H1 (cell line): Measurements from ENCODE around the gene KDM8. TPM values are rescaled to one million over a fixed set of nuclear protein-coding genes. Genes with fewer than 3 reads are reported as not detected.

Source experiments
- CTCF ChIA-PET: fragments of 300-600 bp; sonication (Branson Sonifier 250); formaldehyde crosslinking; loops from one replicate; lab custom pipeline; 2021; ENCODE audit not compliant: partially characterized antibody; lab: Charles Lee
- POLR2A ChIA-PET: fragments of 300-600 bp; sonication (Branson Sonifier 250); formaldehyde crosslinking; loops from one replicate; lab custom pipeline; 2021; ENCODE audit warnings: inconsistent platforms; ENCODE audit not compliant: partially characterized antibody; lab: Charles Lee
- DNase-seq, 2 experiments: peaks; one replicate each; pipeline versions ENCODE4 v3.0.0 to v3.0.0-alpha.2; 2010 to 2022; ENCODE audit warnings: low spot score in 2 of 2, low read depth in 1 of 2, mixed read lengths in 1 of 2
- FAIRE-seq: peaks from 2 replicates; lab custom pipeline; 2011; peaks lifted over from hg19 to GRCh38; lab: Jason Lieb, UNC
- H2AFZ ChIP-seq: 2 replicates; pipeline ENCODE4 v1.8.1; 2012; ENCODE audit warnings: low read length, inconsistent platforms
- H2AK5ac ChIP-seq: 2 replicates; pipeline ENCODE4 v1.6.1; 2013; ENCODE audit warnings: low read depth, low read length
- H2BK120ac ChIP-seq: replicated peaks from 2 replicates; pipeline ENCODE3; 2013; ENCODE audit warnings: low read depth, low read length, inconsistent platforms
- H2BK12ac ChIP-seq: 2 replicates; pipeline ENCODE4 v1.6.1; 2013; ENCODE audit warnings: low read depth, low read length
- H2BK15ac ChIP-seq: 2 replicates; pipeline ENCODE4 v1.6.1; 2013; ENCODE audit warnings: low read length
- H2BK20ac ChIP-seq: 2 replicates; pipeline ENCODE4 v1.6.1; 2013; ENCODE audit warnings: low read length
- H2BK5ac ChIP-seq: 2 replicates; pipeline ENCODE4 v1.6.1; 2013; ENCODE audit warnings: low read depth, low read length
- H3K14ac ChIP-seq: 2 replicates; pipeline ENCODE4 v1.6.1; 2013; ENCODE audit warnings: inconsistent platforms; ENCODE audit not compliant: insufficient read length
- H3K18ac ChIP-seq: 2 replicates; pipeline ENCODE4 v1.6.1; 2013; ENCODE audit warnings: low read length; ENCODE audit errors: extremely low read depth
- H3K23ac ChIP-seq: 2 replicates; pipeline ENCODE4 v1.6.1; 2013; ENCODE audit warnings: inconsistent platforms; ENCODE audit not compliant: insufficient read length
- H3K23me2 ChIP-seq: 2 replicates; pipeline ENCODE4 v1.6.1; 2013; ENCODE audit warnings: low read depth, low read length
- H3K27ac ChIP-seq: 2 replicates; pipeline ENCODE4 v1.6.1; 2011; ENCODE audit warnings: low read depth, low read length, inconsistent platforms
- H3K27me3 ChIP-seq, 4 experiments: replicated peaks in 1 of 4; 1 replicate in 1 of 4; 2 replicates in 3 of 4; pipeline versions ENCODE4 v1.6.1 to v1.8.1; 2011 to 2013; ENCODE audit warnings: low read length in 3 of 4, mild to moderate bottlenecking in 3 of 4, inconsistent platforms in 2 of 4, mixed read lengths in 2 of 4, moderate library complexity in 1 of 4; ENCODE audit not compliant: control insufficient read depth in 3 of 4, insufficient read depth in 3 of 4; ENCODE audit errors: extremely low read depth in 1 of 4
- H3K36me3 ChIP-seq, 4 experiments: 2 replicates each; pipeline versions ENCODE4 v1.6.1 to v1.8.1; 2011 to 2013; ENCODE audit warnings: mild to moderate bottlenecking in 4 of 4, low read length in 3 of 4, moderate library complexity in 2 of 4, control low read depth in 1 of 4, inconsistent platforms in 1 of 4; ENCODE audit not compliant: insufficient read depth in 4 of 4, control insufficient read depth in 2 of 4
- H3K4ac ChIP-seq: replicated peaks from 2 replicates; pipeline ENCODE3; 2013; ENCODE audit warnings: low read length, low read depth, mixed read lengths, inconsistent platforms; ENCODE audit not compliant: insufficient read length
- H3K4me1 ChIP-seq, 4 experiments: replicated peaks in 1 of 4; 1 replicate in 1 of 4; 2 replicates in 3 of 4; pipeline versions ENCODE4 v1.6.1 to v1.8.1; 2011 to 2013; ENCODE audit warnings: low read length in 3 of 4, inconsistent platforms in 2 of 4, mixed read lengths in 1 of 4; ENCODE audit not compliant: insufficient read depth in 4 of 4, control insufficient read depth in 3 of 4
- H3K4me2 ChIP-seq, 2 experiments: 2 replicates each; pipeline versions ENCODE4 v1.6.1 to v1.8.1; 2011 to 2013; ENCODE audit warnings: low read depth in 2 of 2, low read length in 2 of 2, control low read depth in 1 of 2, inconsistent platforms in 1 of 2, mild to moderate bottlenecking in 1 of 2; ENCODE audit not compliant: insufficient read depth in 1 of 2
- H3K4me3 ChIP-seq, 4 experiments: fragments of 200-600, 300-600 bp in 1 of 4; sonication (generic), shearing (Covaris generic), sonication (Bioruptor Twin) in 1 of 4; 2 replicates each; pipeline versions ENCODE4 v1.5.1 to v1.8.1; 2011 to 2016; ENCODE audit warnings: low read length in 4 of 4, low read depth in 3 of 4, control low read depth in 2 of 4, inconsistent platforms in 2 of 4, mild to moderate bottlenecking in 2 of 4, mixed read lengths in 1 of 4, moderate library complexity in 1 of 4; ENCODE audit not compliant: insufficient read depth in 2 of 4; ENCODE audit errors: extremely low read depth in 1 of 4
- H3K56ac ChIP-seq: replicated peaks from 2 replicates; pipeline ENCODE3; 2013; ENCODE audit warnings: low read depth, mild to moderate bottlenecking, mixed read lengths, low read length, inconsistent platforms; ENCODE audit not compliant: insufficient read length
- H3K79me1 ChIP-seq: 2 replicates; pipeline ENCODE4 v1.6.1; 2013; ENCODE audit warnings: low read depth, low read length, control low read depth
- H3K79me2 ChIP-seq, 2 experiments: 2 replicates each; pipeline versions ENCODE4 v1.6.1 to v1.8.1; 2012 to 2013; ENCODE audit warnings: low read length in 2 of 2, mild to moderate bottlenecking in 2 of 2, inconsistent platforms in 1 of 2; ENCODE audit not compliant: insufficient read depth in 2 of 2, control insufficient read depth in 1 of 2
- H3K9ac ChIP-seq, 4 experiments: replicated peaks in 1 of 4; 1 replicate in 1 of 4; 2 replicates in 3 of 4; pipeline versions ENCODE4 v1.6.1 to v1.8.1; 2011 to 2013; ENCODE audit warnings: low read depth in 3 of 4, low read length in 3 of 4, control low read depth in 2 of 4, mild to moderate bottlenecking in 2 of 4, moderate library complexity in 2 of 4, inconsistent platforms in 1 of 4; ENCODE audit errors: extremely low read depth in 1 of 4
- H3K9me3 ChIP-seq, 2 experiments: 2 replicates each; pipeline versions ENCODE4 v1.6.1 to v1.8.1; 2012 to 2013; ENCODE audit warnings: mild to moderate bottlenecking in 2 of 2, moderate library complexity in 2 of 2, control low read depth in 1 of 2, inconsistent platforms in 1 of 2, low read depth in 1 of 2, low read length in 1 of 2, mixed read lengths in 1 of 2; ENCODE audit not compliant: insufficient read depth in 2 of 2
- H4K20me1 ChIP-seq, 2 experiments: replicated peaks in 1 of 2; 2 replicates each; pipeline versions ENCODE3 to v1.8.1; 2011 to 2013; ENCODE audit warnings: inconsistent platforms in 2 of 2, low read length in 2 of 2, mild to moderate bottlenecking in 1 of 2; ENCODE audit not compliant: insufficient read depth in 2 of 2, control insufficient read depth in 1 of 2
- H4K5ac ChIP-seq: 2 replicates; pipeline ENCODE4 v1.6.1; 2013; ENCODE audit warnings: low read length, low read depth, mixed read lengths, inconsistent platforms; ENCODE audit not compliant: insufficient read length
- H4K8ac ChIP-seq: 2 replicates; pipeline ENCODE4 v1.8.0; 2013; ENCODE audit warnings: mild to moderate bottlenecking, moderate library complexity, low read length, inconsistent platforms; ENCODE audit not compliant: insufficient read depth; ENCODE audit errors: extremely low read depth
- H4K91ac ChIP-seq: replicated peaks from 2 replicates; pipeline ENCODE3; 2013; ENCODE audit warnings: low read length, mixed read lengths, inconsistent platforms; ENCODE audit not compliant: insufficient read length
- BACH1 ChIP-seq: IDR thresholded peaks from 2 replicates; pipeline ENCODE4 v1.6.1; 2012; ENCODE audit warnings: low read length, improper control_type of control experiment
- E2F6 ChIP-seq: IDR thresholded peaks from 2 replicates; pipeline ENCODE4 v1.6.1; 2012; ENCODE audit warnings: inconsistent platforms
- KDM1A ChIP-seq: fragments of 200-600, 300-600 bp; sonication (generic); IDR thresholded peaks from 2 replicates; pipeline ENCODE4 v1.7.1; 2016; ENCODE audit warnings: mild to moderate bottlenecking, low read length, borderline replicate concordance
- KDM4A ChIP-seq: IDR thresholded peaks from one replicate; pipeline ENCODE4 v1.7.1; 2012; ENCODE audit warnings: low read depth, mild to moderate bottlenecking, moderate library complexity, low read length, inconsistent platforms; ENCODE audit not compliant: severe bottlenecking
- RFX5 ChIP-seq: IDR thresholded peaks from 2 replicates; pipeline ENCODE4 v1.6.1; 2011; ENCODE audit warnings: low read depth, low read length, improper control_type of control experiment, borderline replicate concordance
- SIN3A ChIP-seq, 2 experiments: IDR thresholded peaks in 1 of 2; conservative IDR thresholded peaks in 1 of 2; 2 replicates each; pipeline ENCODE4 v1.6.1; 2011 to 2012; ENCODE audit warnings: low read length in 2 of 2, improper control_type of control experiment in 1 of 2, low read depth in 1 of 2, mild to moderate bottlenecking in 1 of 2
- WGBS, 2 experiments: shearing (Covaris generic) in 1 of 2; methylation state at CpG; one replicate each; pipeline versions ENCODE4 v1.1.6 to v1.1.7; 2013 to 2015; ENCODE audit warnings: low lambda C conversion rate in 2 of 2, mixed read lengths in 2 of 2, inconsistent platforms in 1 of 2, low coverage in 1 of 2, missing lambda C conversion rate in 1 of 2; ENCODE audit not compliant: insufficient replicate concordance in 2 of 2, insufficient coverage in 1 of 2, insufficient read length in 1 of 2; ENCODE audit errors: extremely low coverage in 1 of 2, missing lambda C conversion rate in 1 of 2; 5-methylcytosine and 5-hydroxymethylcytosine counted together
- polyA plus RNA-seq, 7 experiments: library from polyadenylated mRNA; depleted of rRNA in 3 of 7; stranded (reverse) in 5 of 7; unstranded in 2 of 7; fragments of >200 nt in 5 of 7; fragments of 200-250 nt in 2 of 7; gene quantifications; 1 replicate in 5 of 7; 2 replicates in 1 of 7; 4 replicates in 1 of 7; pipeline versions ENCODE4 v1.2.1 to v1.2.3, GENCODE V29; 2011 to 2013; ENCODE audit warnings: missing spikeins in 2 of 7, mixed read lengths in 2 of 7
- total RNA-seq: library from RNA; stranded (reverse); fragmentation: NEBNext Ultra II Directional; extraction: Animal tissue kit (Norgen Biotek cat#: 25700); gene quantifications from 2 replicates; pipeline ENCODE4 v1.2.1, GENCODE V29; 2021

Gene KDM8
- total and polyA plus RNA-seq, 2 of the 8 experiments (the other 6 are each of a cell fraction or from before 2014, with no cell fraction given) = 10.3 to 12.8 TPM

GRCh38 chr16:27233731-27234130 lies 30.4 kb downstream of the KDM8 start:
- POLR2A ChIA-PET = interaction anchor here (1.1 kb wide), 1 partner anchor 93 kb away, joined by 3 read pairs; no protein-coding TSS in a partner anchor
- Histone ChIP-seq H3K79me2 (no peaks in the 10 kb centered on the region), H3K36me3 (0 out of 8 replicates have a peak, but pooled peaks cover 0 to 3% (median 0%) of the 10 kb centered on the region in 4 experiments), H3K9me3 (no peaks in the 10 kb centered on the region), H2BK12ac (no peak overlapping the region), H2BK5ac (no peak overlapping the region), H3K4me1 (no peaks in the 10 kb centered on the region; a peak in 1 of 7 replicates), H2AFZ (no peak overlapping the region), H3K4me2 (no peak overlapping the region), H4K8ac (no peak overlapping the region), H3K27me3 (no peaks in the 10 kb centered on the region), H3K14ac (no peak overlapping the region), H3K4me3 (no peak overlapping the region), H2BK120ac (no peak overlapping the region), H4K20me1 (peaks cover 0 to 1% of the 10 kb centered on the region in 2 experiments), H4K5ac (no peak overlapping the region), H2BK15ac (no peak overlapping the region), H3K23ac (no peak overlapping the region), H3K9ac (no peak overlapping the region; a peak in 1 of 7 replicates), H2AK5ac (no peak overlapping the region), H3K56ac (no peak overlapping the region), H2BK20ac (no peak overlapping the region), H3K4ac (no peak overlapping the region), H4K91ac (no peak overlapping the region), H3K18ac (no peak overlapping the region), H3K23me2 (no peaks in the 10 kb centered on the region), H3K79me1 (no peaks in the 10 kb centered on the region), H3K27ac (no peak overlapping the region)
- CTCF ChIA-PET = interaction anchor here (0.7 to 17.4 kb wide), 22 partner anchors 9 to 221 kb away, joined by 3 to 241 read pairs (median 6); no protein-coding TSS in a partner anchor
- 83% methylated on average over 6 of the region's 6 CpGs; no CpG with 5 or more reads in 1 of the 2 experiments for WGBS, 2 experiments
- TF ChIP-seq BACH1 = no peak
- TF ChIP-seq KDM1A = no peak
- no peak for TF ChIP-seq SIN3A (conservative IDR thresholded peaks at IDR 0.05 in 1 of 2, IDR thresholded peaks at IDR 0.05 in 1 of 2; ENCODE audit: low read depth in 1 of 2, low read length in 2 of 2)
- no peak for TF ChIP-seq KDM4A
- TF ChIP-seq RFX5 = no peak
- TF ChIP-seq E2F6 = no peak
- no peak for FAIRE-seq
- no peak for DNase-seq
